Activated naive CD4-positive, alpha-beta T cell treated with Interleukin-2 at 50 U/mL for 16 hours (primary cell): ENCODE measurements around the gene RAB7B.
"Not testable (repeated sequence)": the region's sequence is repeated elsewhere in the genome, so short reads cannot be mapped to it uniquely, and the experiment has no call there.

Source experiments
- DNase-seq: peaks from one replicate; pipeline ENCODE4 v3.0.0-alpha.2; 2020

Gene RAB7B

GRCh38 chr1:206021626-206022365 is 18.6 kb upstream of the RAB7B start:
- no peak for DNase-seq

GRCh38 chr1:206021008-206021625 is 17.9 kb upstream of the RAB7B start:
- DNase-seq = no peak

- DNase-seq = no peak
Observed at GRCh38 chr1:206020393-206021007, 17.3 kb upstream of the RAB7B start.

- no peak for DNase-seq
Observed at GRCh38 chr1:206015071-206015470, 11.9 kb upstream of the RAB7B start.

GRCh38 chr1:206014601-206015000 is 11.4 kb upstream of the RAB7B start:
- no peak for DNase-seq

- no peak for DNase-seq
Observed at GRCh38 chr1:206013026-206013795, 10.0 kb upstream of the RAB7B start.

GRCh38 chr1:206012086-206012859 is 9.1 kb upstream of the RAB7B start:
- no peak for DNase-seq

GRCh38 chr1:206011057-206011456 is 7.9 kb upstream of the RAB7B start:
- DNase-seq = peak; percentile 9

- DNase-seq = no peak
Observed at GRCh38 chr1:206010060-206010459, 6.9 kb upstream of the RAB7B start.

- DNase-seq = no peak
Observed at GRCh38 chr1:206006946-206007345, 3.8 kb upstream of the RAB7B start.

GRCh38 chr1:206005778-206006180 is 2.6 kb upstream of the RAB7B start:
- DNase-seq = no peak

- no peak for DNase-seq
Observed at GRCh38 chr1:206005234-206005633, 2.0 kb upstream of the RAB7B start.

GRCh38 chr1:206004826-206005225 is 1.6 kb upstream of the RAB7B start:
- DNase-seq = no peak

GRCh38 chr1:206003854-206004800 is 932 bp upstream of the RAB7B start:
- DNase-seq = no peak

- DNase-seq = no peak
Observed at GRCh38 chr1:206002160-206002559, 1.0 kb downstream of the RAB7B start.

- peak; percentile 46 for DNase-seq
Observed at GRCh38 chr1:206001476-206001888, 1.7 kb downstream of the RAB7B start.

- DNase-seq = peak; percentile 59
Observed at GRCh38 chr1:206000641-206001339, 2.4 kb downstream of the RAB7B start.

GRCh38 chr1:205998457-205999241 is 4.5 kb downstream of the RAB7B start:
- no peak for DNase-seq

- DNase-seq = not testable (repeated sequence)
Observed at GRCh38 chr1:205996641-205997040, 6.6 kb downstream of the RAB7B start.

GRCh38 chr1:205994346-205994745 is 8.8 kb downstream of the RAB7B start:
- no peak for DNase-seq
